GM18951 (cell line): ENCODE data around the gene DEPDC1B.
"Not testable (repeated sequence)": the region's sequence is repeated elsewhere in the genome, so short reads cannot be mapped to it uniquely, and the experiment has no call there.

Experiments
- POLR2A ChIP-seq: IDR thresholded peaks from 4 replicates; pipeline ENCODE4 v1.6.1; 2011; ENCODE audit warnings: mild to moderate bottlenecking; ENCODE audit not compliant: insufficient read length, insufficient read depth; ENCODE audit errors: extremely low read depth
- in situ Hi-C: fragments of 300-500 bp; cut with MboI; formaldehyde crosslinking; loops from one replicate; pipeline ENCODE4 v1.12.0; 2022; ENCODE audit warnings: low sequenced_read_pairs, mixed read lengths, inconsistent platforms; ENCODE audit not compliant: unreplicated experiment

The DEPDC1B gene

DNA sequence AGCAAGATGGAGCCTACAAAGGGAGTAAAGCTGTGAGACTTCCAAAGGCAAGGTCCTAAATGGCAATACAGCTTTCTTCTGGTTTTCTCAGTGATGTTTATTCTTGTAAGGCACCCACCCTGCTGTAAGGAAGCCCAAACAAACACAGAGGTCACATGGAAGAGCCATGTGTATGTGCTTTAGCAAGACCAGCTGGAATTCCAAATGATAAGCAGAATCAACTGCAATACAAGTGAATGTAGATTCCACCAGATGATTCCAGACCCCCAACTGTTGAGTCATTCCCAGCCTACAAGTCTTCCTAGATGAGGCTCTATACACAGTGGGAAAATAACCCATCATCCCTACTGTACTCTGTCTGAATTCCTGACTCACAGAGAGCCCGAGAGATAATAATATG lies 122.8 kb downstream of the DEPDC1B start:
- in situ Hi-C loops, result no loop called here
- TF ChIP-seq POLR2A, result no peak

DNA sequence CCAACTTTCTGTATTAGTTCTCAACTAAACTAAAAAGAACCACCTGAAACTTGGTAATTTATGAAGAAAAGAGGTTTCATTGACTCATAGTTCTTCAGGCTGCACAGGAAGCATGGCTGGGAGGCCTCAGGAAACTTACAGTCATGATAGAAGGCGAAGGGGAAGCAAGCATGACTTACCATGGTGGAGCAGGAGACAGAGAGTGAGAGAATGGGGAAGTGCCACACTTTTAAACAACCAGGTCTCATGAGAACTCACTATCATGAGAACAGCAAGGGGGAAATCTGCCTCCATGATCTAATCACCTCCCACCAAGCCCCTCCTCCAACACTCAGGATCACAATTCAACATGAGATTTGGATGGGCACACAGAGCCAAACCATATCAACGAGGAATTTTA lies 123.5 kb downstream of the DEPDC1B start:
- in situ Hi-C loops, result no loop called here
- TF ChIP-seq POLR2A, result no peak

GRCh38 chr5:60568646-60569045 lies 131.3 kb downstream of the DEPDC1B start:
- in situ Hi-C loops, result no loop called here
- no peak for TF ChIP-seq POLR2A

DNA sequence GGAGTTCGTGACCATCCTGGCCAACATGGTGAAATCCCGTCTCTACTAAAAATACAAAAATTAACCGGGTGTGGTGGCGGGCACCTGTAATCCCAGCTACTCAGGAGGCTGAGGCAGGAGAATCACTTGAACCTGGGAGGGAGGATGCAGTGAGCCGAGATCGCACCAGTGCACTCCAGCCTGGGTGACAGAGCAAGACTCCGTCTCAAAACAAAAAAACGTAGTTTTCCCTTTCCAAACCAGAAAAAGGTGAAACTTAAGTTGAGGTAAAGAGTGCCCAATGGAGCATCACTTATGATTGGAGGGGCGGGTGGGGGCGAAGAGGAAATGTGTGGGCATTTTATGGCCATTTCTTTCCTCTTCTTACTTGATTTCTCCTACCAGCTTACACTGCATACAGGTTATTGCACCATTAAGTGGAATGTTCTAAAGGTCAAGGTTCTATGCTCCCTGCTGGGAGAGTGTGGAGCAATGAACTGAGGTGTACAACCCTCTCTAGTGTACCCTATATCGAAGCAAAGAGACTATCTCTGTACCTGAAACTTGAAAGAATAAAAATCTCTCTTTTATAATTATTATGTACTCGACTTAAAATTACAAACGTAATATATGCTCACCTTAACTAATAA lies 136.2 kb downstream of the DEPDC1B start:
- TF ChIP-seq POLR2A, result no peak
- in situ Hi-C loops, result no loop called here

GRCh38 chr5:60553291-60553690 lies 146.7 kb downstream of the DEPDC1B start:
- in situ Hi-C loops, result not testable (repeated sequence)

DNA sequence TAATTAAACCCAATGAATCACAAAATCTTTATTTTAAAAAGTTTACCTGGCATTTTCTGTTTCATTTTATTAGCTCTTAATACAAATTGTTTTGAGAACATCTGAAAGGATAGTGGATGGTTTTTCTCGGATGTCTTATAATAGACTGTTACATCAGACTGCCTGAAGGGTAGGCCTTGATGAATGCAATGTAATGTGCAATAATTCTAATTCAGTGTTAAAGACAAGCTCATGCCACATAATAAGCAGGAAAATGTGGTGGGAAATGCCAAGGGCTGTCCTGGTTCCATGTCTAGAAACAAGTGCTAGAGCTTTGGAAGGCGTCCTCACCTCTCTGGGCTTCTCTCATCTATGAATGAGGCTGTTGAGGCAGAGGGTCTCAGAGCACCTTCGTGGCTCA lies 148.1 kb downstream of the DEPDC1B start:
- in situ Hi-C loops, result no loop called here
- TF ChIP-seq POLR2A, result no peak

DNA sequence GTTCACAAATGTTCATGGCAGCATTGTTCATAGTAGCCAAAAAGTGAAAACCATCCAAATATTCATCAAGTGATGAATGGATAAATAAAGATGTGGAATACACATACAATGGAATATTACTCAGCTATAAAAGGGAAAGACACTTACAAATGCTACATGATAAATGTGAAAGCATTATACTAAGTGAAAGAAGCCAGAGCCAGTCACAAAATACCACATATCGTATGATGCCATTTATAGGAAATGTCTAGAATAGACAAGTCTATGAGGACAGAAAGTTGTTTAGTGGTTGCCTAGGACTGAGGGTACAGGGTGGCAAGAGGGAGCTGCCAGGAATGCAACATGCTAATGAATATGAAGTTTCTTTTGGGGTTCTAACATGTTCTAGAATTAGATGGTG lies 148.7 kb downstream of the DEPDC1B start:
- TF ChIP-seq POLR2A, result no peak
- in situ Hi-C loops, result no loop called here

GRCh38 chr5:60550311-60550710 lies 149.7 kb downstream of the DEPDC1B start:
- TF ChIP-seq POLR2A, result no peak
- in situ Hi-C loops, result no loop called here

DNA sequence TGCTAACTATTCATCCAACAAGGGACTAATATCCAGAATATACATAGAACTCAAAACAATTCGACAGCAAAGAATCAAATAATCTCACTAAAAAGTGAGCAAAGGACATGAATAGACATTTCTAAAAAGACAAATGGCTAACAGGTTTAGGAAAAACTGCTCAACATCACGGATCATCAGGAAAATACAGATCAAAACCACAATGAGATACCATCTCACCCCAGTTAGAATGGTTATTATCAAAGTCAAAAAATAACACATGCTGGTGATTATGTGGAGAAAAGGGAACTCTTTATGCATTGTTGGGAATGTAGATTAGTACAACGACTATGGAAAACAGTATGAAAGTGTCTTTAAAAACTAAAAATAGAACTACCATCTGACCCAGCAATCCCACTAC lies 150.1 kb downstream of the DEPDC1B start:
- no peak for TF ChIP-seq POLR2A
- in situ Hi-C loops, result no loop called here
